ENCODE data around the gene ZFAND4.
"Not testable (repeated sequence)": the region's sequence is repeated elsewhere in the genome, so short reads cannot be mapped to it uniquely, and the experiment has no call there.

Gene ZFAND4

DNA sequence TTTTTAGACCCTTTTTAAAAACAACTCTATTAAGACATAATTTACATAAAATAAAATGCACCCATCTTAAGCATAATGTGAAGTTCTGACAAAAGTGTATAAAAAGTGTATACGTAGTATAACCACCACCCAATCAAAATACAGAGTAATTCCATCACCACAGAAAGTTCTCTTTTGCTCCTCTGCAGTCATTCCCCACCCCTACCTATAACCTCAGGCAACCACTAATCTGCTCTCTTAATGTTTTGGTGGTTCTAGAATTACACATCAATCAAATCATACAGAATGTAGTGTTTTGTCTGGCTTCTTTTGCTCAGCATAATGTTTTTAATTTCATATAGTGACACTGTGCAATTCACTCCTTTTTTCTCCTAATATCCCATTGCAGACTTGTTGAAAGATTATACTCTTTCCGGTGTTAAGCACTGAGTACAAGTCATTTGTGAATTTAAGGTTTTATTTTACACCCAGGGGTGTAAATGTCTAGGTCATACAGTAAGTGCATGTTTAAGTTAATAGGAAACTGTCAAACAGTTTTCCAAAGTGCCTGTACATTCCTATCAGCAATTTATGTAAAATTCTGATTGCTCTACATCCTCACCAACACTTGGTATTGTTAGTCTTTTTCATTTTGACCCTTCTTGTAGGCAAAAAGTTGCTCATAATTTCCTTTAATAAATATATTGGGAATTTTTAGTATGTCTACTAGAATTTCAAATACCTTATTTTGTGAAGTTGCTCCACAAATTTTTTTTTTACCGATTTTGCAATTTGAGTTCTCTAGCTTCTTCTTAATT lies 86.3 kb downstream of the ZFAND4 start:
- DNase-seq: peak; percentile 12

DNA sequence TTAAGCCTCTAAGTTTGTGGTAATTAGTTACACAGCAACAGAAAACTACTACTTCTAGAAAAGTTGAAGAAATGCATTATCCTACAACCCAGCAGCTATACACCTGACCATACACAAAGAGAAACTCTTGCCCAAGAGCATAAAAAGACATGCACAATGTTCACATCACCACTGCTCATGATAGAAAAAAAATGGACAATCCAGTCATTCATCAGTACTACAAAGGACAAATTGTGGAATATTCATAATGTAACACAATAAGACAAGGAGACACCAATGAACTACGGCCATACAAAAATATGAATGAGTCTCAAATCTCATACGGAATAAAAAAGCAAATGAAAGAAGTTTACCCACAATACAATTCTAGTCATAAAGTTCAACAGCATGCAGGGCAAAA lies 87.4 kb downstream of the ZFAND4 start:
- DNase-seq: no peak

DNA sequence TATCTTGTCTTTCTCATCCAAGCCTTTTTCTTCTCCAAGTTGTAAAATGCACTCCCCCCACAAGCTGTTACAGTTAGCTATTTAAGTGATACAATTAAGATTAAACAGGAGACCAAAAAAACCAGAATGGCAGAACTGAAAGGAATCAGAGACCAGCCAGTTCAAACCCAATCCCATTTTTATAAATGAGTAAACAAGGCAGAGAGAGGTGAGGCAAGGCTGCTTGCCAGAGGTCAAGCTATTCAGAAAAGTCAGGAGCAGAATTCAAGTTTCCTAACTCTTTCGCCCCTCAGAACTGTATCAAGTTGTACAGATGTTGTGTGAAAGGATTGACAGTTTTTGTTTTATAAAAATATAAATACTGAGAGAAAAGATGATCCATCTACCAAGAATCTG lies 90.2 kb downstream of the ZFAND4 start:
- no peak for DNase-seq

DNA sequence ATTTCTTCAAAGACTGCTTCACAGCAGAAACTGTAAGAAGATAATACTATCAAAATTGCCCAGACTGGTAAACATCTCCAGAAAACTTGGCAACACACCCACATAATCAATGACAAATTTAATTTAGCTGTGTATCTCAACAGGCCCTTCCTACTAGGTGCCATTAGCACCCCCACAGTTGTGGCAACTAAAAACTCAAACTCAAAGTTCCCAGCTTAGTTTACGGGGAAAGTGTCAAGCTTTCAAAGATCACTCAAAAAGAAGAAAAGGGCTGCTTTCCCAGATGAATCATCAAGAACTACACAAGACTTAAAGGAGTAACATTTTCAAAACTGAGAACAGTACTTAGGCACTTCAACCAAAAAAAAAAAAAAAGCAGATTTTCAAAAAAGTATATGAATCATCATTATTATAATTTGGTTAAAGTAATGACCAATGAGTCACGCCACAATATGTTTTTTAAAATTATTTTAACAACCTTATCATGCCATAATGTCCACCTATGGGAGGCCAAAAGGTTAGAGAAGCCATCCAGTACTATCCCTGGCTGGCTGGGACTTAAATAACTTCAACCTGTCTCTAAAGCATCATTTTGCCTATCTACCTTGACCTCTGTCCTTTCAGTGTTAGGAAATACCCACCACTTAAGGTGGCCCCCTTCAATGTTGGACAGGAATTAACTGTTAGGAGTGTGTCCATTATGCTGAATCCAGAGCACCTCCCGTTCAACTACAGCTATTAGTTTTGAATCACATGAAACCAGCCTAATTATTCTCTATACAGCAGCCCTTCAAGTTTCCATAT lies 90.8 kb downstream of the ZFAND4 start:
- peak; percentile 50 for DNase-seq

DNA sequence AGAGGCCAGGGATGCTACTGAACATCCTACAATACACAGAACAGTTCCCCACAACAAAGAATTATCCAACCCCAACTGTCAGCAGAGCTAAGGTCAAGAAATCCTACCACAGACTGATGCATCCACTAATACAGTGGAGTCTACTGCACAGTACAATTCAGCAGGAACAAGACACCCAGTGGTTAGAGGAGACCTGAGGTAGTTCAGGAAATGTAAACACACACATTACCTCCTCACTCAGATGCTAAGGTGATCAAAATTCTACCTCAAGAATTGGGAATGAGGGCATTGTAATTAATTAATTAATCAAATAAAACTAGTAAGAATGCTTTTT lies 91.4 kb downstream of the ZFAND4 start:
- DNase-seq: peak; percentile 26

DNA sequence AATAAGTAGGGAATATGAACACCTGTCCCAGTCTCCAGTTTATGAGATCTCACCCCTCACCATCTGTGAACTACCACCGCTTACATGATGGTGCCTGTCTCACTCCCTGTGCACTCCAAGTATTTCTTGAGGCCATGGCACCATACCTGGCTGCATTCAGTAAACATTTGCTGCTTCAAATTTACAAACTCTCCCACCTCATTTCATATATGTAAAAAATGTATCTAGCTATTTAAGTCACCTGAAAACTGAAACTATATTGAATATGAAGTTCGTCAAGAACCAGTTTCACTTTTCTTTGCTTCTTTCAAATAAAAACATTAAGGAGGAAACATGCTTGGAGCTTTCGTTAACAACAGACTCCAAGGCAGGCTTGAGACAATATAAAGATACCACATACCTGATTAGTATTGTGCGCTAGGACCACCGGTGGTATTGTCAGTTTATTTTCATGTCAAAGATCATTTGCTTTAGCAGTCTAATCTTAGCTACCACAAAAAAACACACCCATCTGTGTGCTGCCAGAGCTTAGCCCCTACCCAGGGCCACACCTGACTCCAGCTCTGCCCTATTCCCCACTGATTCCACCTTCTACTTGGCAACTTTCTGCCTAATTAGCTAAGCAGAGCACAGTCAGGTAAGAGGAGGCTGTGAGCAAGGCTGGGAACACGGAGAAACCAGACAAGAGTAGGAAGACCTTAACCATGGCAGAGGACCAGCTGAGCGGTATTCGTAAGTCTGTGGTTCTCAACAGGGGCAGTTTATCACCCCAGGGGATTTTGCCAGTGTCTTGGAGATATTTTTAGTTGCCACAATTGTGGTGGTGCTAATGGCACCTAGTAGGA lies 92.0 kb downstream of the ZFAND4 start:
- peak; percentile 18 for DNase-seq

DNA sequence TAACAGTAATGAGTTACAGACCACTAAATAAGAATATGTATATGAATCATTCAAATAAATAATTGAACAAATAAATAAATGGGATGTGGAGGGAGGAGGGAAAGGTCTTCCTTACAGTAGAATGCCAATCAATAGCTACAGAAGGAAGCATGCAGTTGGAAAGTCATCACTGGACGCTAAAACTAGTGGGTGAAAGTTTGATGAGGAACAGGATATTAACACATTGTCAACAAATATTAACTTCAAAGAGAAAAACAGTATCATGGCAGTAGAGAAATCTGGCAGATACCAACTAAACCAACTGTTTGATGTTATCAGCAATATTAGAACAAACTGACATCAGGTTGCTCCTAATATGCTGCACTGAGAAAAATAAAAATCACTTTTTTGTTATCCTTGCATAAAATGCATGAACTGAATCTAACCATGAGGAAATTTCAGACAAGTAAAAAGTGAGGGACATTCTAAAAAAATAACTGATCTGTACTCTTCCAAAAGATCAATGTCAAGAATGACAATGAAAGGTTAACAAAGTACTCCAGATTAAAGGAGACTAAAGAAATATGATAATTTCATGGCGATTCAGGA lies 94.1 kb downstream of the ZFAND4 start:
- DNase-seq: no peak

DNA sequence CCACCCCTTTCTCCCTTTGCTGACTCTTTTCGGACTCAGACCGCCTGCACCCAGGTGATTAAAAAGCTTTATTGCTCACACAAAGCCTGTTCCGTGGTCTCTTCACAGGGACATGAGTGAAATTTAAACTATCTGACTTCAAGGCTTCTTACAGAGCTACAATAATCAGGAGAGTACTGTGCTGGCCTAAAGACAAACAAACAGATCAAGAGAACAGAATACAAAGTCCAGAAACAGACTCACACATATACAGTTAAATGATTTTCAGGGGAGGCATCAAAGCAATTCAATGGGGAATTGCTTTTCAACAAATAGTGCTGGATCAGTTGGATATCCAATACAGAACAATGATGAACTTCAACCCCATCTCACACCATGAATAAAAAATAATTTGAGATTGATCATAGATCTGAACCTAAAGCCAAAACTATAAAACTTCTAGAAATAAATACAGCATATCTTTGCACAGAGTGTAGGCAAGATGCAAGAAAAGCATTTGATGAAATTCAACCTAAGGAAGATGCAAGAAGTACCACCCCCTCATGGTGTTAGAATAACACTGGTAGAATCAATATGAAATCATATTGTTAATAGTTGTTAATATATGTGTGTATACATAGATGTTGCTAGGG lies 96.5 kb downstream of the ZFAND4 start:
- no peak for DNase-seq

DNA sequence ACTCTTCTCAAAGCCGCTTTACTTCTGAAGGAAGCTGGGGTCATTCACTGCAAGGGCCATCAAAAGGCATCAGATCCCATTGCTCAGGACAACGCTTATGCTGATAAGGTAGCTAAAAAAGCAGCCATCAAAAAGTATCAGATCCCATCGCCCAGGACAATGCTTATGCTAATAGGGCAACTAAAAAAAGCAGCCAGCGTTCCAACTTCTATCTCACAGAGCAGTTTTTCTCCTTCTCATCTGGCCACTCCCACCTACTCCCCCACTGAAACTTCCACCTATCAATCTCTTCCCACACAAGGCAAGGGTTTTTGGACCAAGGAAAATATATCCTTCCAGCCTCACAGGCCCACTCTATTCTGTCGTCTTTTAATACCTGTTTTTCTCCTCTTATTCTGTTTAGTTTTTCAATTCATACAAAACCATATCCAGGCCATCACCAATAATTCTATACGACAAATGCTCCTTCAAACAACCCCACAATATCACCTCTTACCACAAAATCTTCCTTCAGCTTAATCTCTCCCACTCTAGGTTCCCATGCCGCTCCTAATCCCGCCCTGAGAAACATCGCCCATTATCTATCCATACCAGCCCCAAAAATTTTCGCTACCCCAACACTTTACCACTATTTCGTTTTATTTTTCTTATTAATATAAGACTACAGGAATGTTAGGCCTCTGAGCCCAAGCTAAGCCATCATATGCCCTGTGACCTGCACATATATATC lies 97.4 kb downstream of the ZFAND4 start:
- not testable (repeated sequence) for DNase-seq

DNA sequence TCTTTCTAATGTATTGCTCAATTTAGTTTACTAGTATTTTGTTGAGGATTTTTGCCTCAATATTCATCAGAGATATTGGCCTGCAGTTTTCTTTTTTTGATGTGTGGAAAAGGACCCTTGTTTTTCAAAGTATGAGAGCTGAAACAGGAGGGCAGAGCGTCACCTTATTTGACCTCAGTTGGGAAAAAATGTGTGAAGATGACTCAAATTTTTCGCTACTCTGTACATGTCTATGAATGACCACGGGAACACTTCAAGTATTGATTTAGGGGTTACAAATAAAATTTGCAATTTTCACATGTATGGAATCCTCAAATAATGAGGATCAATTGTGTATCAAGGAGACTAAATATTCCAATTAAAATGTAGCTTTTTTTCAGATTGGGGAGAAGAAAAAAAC lies 103.1 kb downstream of the ZFAND4 start:
- no peak for DNase-seq

DNA sequence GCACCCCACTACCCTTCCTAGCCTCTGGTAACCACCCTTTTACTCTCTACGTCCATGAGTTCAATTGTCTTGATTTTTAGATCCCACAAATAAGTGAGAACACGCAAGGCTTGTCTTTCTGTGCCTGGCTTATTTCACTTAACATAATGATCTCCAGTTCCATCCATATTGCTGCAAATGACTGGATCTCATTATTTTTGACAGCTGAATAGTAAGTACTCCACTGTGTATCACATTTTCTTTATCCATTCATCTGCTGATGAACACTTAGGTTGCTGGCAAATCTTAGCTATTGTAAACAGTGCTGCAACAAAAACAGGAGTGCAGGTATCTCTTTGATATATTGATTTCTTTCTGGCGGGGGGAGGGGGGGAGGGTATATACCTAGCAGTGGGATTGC lies 106.2 kb downstream of the ZFAND4 start:
- DNase-seq: no peak

All from activated CD4-positive, alpha-beta T cell treated with anti-CD3 and anti-CD28 coated beads, Interleukin-10, Interleukin-2, amounts not matched to agents 100 ng/mL and 50 ng/mL, durations not matched to agents 16 hours and 8 hours (primary cell).